ENCODE data around the gene PSEN2.

PSEN2 gene

GRCh38 chr1:226887006-226887405, 16.6 kb downstream of the PSEN2 start:
- H3K4me3 ChIP-seq (ENCODE audit: low read depth, low read length), result no peak overlapping the region
- ChIA-PET CTCF (no interaction called here), POLR2A (no interaction called here)
- no peak for DNase-seq (ENCODE audit: low read depth, low spot score)
- TF ChIP-seq CTCF (IDR thresholded peaks at IDR 0.05; ENCODE audit: insufficient read depth, low read length, missing control alignments), result no peak

GRCh38 chr1:226888021-226888420, 17.6 kb downstream of the PSEN2 start:
- no peak for TF ChIP-seq CTCF (IDR thresholded peaks at IDR 0.05; ENCODE audit: insufficient read depth, low read length, missing control alignments)
- CTCF ChIA-PET, result no interaction called here
- H3K4me3 ChIP-seq (ENCODE audit: low read depth, low read length), result no peak overlapping the region
- POLR2A ChIA-PET, result no interaction called here
- no peak for DNase-seq (ENCODE audit: low read depth, low spot score)

GRCh38 chr1:226888816-226889215, 18.4 kb downstream of the PSEN2 start:
- POLR2A ChIA-PET, result no interaction called here
- CTCF ChIA-PET, result no interaction called here
- no peak for TF ChIP-seq CTCF (IDR thresholded peaks at IDR 0.05; ENCODE audit: insufficient read depth, low read length, missing control alignments)
- DNase-seq (ENCODE audit: low read depth, low spot score), result no peak
- H3K4me3 ChIP-seq (ENCODE audit: low read depth, low read length), result no peak overlapping the region

- no peak for DNase-seq (ENCODE audit: low read depth, low spot score)
- TF ChIP-seq CTCF (IDR thresholded peaks at IDR 0.05; ENCODE audit: insufficient read depth, low read length, missing control alignments), result no peak
- ChIA-PET CTCF (no interaction called here), POLR2A (no interaction called here)
- no peak overlapping the region for H3K4me3 ChIP-seq (ENCODE audit: low read depth, low read length)
Measured at GRCh38 chr1:226889616-226890330, 19.4 kb downstream of the PSEN2 start.

- no peak overlapping the region for H3K4me3 ChIP-seq (ENCODE audit: low read depth, low read length)
- TF ChIP-seq CTCF (IDR thresholded peaks at IDR 0.05; ENCODE audit: insufficient read depth, low read length, missing control alignments), result no peak
- DNase-seq (ENCODE audit: low read depth, low spot score), result no peak
- ChIA-PET CTCF (no interaction called here), POLR2A (no interaction called here)
Measured at GRCh38 chr1:226890331-226891108, 20.1 kb downstream of the PSEN2 start.

- DNase-seq (ENCODE audit: low read depth, low spot score), result no peak
- CTCF ChIA-PET, result no interaction called here
- POLR2A ChIA-PET, result no interaction called here
- H3K4me3 ChIP-seq (ENCODE audit: low read depth, low read length), result no peak overlapping the region
- TF ChIP-seq CTCF (IDR thresholded peaks at IDR 0.05; ENCODE audit: insufficient read depth, low read length, missing control alignments), result no peak
Measured at GRCh38 chr1:226891346-226891745, 20.9 kb downstream of the PSEN2 start.

Data from AG04449 (cell line).